Choroid plexus epithelial cell (primary cell): ENCODE data around the gene DLEC1.

Experiments
- DNase-seq: peaks from one replicate; pipeline ENCODE4 v3.0.0-alpha.2; 2010; ENCODE audit warnings: low read depth
- H3K4me3 ChIP-seq: 2 replicates; pipeline ENCODE4 v1.5.1; 2011; ENCODE audit warnings: low read depth, mild to moderate bottlenecking, control low read depth, low read length, moderate library complexity
- TF ChIP-seq, protein P1 (sequence below): conservative IDR thresholded peaks from 2 replicates; pipeline ENCODE4 v1.5.1; 2011; ENCODE audit warnings: low read depth, mild to moderate bottlenecking, control low read depth, inconsistent platforms, low read length, moderate library complexity

DLEC1 gene

DNA sequence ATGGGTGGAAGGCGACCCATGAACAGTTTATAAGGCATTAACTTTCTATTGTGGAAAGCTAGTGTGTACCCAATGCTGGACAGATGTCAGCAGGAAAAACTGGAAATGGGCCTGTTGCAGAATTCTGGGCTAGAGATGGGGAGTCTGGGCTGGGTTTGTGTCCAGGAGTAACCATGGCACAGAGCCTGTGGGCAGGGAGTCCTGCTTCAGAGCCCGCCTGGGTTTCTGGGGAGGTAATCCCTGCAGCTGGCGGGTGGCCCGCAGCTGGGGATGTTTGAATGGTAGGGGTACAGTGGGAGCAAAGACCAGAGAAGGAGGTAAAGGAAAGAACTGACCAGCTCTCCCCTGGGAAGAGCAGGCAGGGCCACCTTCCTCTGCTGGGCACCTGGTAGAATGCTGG, 72.2 kb downstream of the DLEC1 start:
- DNase-seq: no peak
- no peak overlapping the region for H3K4me3 ChIP-seq
- TF ChIP-seq, protein P1, sequence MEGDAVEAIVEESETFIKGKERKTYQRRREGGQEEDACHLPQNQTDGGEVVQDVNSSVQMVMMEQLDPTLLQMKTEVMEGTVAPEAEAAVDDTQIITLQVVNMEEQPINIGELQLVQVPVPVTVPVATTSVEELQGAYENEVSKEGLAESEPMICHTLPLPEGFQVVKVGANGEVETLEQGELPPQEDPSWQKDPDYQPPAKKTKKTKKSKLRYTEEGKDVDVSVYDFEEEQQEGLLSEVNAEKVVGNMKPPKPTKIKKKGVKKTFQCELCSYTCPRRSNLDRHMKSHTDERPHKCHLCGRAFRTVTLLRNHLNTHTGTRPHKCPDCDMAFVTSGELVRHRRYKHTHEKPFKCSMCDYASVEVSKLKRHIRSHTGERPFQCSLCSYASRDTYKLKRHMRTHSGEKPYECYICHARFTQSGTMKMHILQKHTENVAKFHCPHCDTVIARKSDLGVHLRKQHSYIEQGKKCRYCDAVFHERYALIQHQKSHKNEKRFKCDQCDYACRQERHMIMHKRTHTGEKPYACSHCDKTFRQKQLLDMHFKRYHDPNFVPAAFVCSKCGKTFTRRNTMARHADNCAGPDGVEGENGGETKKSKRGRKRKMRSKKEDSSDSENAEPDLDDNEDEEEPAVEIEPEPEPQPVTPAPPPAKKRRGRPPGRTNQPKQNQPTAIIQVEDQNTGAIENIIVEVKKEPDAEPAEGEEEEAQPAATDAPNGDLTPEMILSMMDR: no peak

DNA sequence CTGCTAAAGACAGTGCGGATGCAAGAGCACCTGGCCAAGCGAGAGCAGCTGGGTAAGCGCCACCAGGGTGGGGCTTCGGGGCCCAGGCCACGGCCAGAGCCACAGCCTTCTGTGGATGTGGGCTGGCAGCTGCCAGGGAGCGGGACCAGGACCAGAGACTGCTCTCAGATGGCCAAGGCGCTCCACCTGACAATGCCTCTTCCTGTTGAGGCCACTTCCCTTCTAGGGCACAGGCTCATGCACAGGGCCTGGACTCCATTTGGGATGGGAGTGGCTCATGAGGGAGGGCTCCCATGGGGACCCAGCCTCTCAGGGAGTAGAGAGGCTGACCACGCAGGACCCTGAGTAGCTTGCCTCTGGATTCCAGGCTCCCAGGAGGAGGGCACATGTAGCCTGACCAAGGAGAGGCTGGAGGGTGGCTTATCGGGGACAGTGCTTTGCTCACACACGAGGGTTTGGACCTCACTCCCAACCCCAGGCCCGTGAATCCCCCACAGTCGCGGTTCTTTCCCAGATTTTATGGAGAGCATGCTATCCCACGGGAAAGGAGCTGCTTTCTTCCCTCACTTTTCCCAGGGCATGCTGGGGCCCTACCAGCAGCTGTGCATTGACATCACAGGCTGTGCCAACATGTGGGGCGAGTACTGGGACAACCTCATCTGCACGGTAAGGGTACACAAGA, 72.8 kb downstream of the DLEC1 start:
- TF ChIP-seq, protein P1: no peak
- H3K4me3 ChIP-seq: no peak overlapping the region
- DNase-seq: no peak

DNA sequence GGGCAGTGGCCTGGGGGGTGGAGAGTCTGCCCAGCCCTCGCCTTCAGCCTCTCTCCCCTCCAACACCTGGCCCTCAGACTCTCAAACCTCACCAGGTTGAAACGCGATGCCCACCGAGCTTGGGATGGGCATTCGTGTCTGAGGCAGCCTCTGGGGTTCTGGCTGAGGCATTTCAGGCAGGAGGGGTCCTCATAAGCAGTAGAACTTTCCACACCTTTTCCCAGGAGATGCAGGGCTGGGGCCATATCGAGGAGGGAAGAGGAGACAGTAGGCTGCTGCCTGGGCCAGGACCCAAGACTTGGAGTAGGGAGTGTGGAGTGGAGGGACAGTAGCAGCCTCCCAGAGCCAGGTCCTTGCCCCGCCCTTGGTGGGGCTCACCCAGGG, 73.4 kb downstream of the DLEC1 start:
- DNase-seq: no peak
- TF ChIP-seq, protein P1: no peak
- H3K4me3 ChIP-seq: no peak overlapping the region

DNA sequence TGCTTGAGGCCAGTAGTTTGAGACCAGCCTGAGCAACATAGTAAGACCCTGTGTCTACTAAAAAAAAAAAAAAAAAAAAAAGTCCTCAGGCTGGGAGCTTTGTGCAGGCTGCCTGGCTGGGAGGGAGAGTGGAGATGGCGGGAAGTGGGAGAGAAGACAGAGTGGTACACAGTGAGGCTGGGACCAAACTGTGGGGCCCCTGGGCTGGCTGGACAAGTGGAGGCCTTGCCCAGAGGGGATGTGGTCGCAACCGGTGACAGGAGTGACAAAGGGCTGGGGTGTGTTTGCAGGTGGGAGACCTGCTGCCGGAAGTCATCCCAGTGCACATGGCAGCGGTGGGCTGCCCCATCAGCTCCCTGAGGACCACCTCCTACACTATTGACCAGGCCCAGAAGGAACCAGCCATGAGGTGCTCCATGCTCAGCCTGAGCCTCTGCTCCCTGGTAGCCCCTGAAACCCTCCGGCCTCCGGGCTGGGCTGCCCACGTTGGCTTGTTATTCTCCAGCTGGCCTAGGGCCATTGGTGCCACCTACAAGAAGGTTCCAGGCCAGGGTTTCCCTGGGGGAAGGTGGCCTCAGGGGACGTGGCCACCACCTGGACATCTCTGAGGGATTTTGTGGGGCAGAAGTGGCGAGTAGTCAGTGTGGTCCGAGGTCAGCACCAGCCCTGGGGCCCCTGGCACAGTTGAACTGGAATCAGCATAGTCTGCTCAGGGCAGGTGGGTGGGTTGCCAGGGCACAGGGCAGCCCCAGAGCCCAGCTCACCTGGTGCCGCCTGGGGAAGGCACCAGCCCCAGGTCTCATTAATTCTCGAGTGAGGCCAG, 75.3 kb downstream of the DLEC1 start:
- TF ChIP-seq, protein P1: no peak
- H3K4me3 ChIP-seq: no peak overlapping the region
- DNase-seq: no peak

DNA sequence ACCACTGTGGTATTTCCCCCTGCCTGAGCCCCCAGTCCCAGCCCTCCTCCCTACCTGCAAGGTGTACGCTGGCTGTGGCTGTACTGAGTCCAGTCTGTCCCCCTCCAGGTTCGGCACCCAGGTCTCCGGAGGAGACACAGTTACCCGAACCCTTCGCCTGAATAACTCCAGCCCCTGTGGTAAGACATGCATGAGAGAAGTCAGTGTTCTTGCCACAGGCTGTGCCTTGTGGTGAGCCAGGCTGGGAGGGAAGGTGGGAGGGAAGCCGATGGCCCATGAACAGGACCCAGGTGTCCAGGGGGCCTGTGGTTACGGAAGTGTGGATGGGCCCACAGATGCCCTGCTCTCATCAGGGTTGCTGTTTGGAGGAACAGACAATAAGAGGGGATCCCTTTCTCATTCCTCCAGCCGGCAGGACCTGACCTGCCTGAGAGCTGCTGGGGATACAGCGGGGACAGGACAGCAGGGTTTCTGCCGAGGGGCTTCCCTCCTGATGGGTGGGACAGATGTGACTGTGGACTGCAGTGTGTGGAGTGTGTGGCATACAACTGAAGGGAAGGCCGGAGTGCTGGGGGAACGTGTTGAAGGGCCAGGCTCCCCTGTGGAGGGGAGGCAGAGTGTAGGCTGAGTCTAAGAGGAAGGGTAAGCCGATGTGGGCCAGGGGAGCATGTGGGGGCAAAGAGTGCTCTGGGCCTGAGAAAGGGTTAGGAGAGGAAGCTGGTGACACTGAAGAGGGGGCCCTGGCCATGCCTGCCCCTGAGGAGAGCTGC, 76.1 kb downstream of the DLEC1 start:
- DNase-seq: no peak
- no peak overlapping the region for H3K4me3 ChIP-seq
- TF ChIP-seq, protein P1: no peak

DNA sequence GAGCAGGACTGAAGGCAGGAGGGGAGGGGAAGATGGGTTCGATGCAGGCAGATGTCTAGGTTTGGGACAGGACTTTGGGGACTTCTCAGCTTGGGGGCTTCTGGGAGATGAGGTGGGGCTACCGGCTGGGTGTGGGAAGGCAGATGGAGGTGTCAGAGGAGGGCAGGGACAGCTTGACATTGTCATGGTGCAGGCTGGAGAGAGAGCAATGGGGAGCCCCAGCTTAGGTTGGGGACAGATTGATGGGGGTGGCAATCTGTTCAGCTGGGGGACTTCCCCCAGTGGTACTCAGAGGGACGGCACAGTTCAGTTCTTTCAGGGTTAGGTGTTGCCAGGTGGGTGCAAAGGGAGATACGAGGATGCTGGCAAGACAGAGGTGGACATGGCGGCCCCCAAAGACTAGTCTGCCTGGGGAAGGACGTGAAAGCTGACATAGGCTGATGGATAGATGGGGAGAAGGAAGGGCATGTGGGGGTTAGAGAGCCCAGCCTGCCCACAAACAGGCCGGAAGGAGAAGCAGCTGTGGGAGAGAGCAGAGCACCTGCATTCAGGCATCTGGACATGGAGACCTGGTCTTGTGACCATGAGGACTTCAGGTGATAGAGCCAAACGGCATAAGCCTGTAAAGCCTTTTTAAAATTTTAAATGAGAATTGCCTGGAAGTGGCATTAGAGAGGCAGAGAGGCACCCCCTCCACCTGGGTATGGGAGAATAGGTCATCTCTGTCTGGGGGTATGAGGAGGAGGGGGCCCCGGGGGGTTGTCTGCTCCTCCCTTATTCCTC, 76.8 kb downstream of the DLEC1 start:
- DNase-seq: no peak
- H3K4me3 ChIP-seq: no peak overlapping the region
- TF ChIP-seq, protein P1: no peak
